ENCODE data around the gene OBP2B.
A peak's percentile ranks its signal among the peaks of the same experiment; 100 is the strongest.
"Not testable (repeated sequence)": the region's sequence is repeated elsewhere in the genome, so short reads cannot be mapped to it uniquely, and the experiment has no call there.

The OBP2B gene

GRCh38 chr9:133201424-133202144 lies 7.5 kb downstream of the OBP2B start:
- DNase-seq (ENCODE audit: low spot score): no peak

- DNase-seq (ENCODE audit: low spot score): no peak
Measured at GRCh38 chr9:133200631-133201030, 8.4 kb downstream of the OBP2B start.

GRCh38 chr9:133199648-133200321 lies 9.3 kb downstream of the OBP2B start:
- no peak for DNase-seq (ENCODE audit: low spot score)

- no peak for DNase-seq (ENCODE audit: low spot score)
Measured at GRCh38 chr9:133195029-133195428, 14.0 kb downstream of the OBP2B start.

- no peak for DNase-seq (ENCODE audit: low spot score)
Measured at GRCh38 chr9:133194597-133194996, 14.5 kb downstream of the OBP2B start.

GRCh38 chr9:133191989-133192388 lies 17.1 kb downstream of the OBP2B start:
- no peak for DNase-seq (ENCODE audit: low spot score)

GRCh38 chr9:133189826-133190225 lies 19.2 kb downstream of the OBP2B start:
- no peak for DNase-seq (ENCODE audit: low spot score)

- no peak for DNase-seq (ENCODE audit: low spot score)
Measured at GRCh38 chr9:133188843-133189180, 20.2 kb downstream of the OBP2B start.

GRCh38 chr9:133188006-133188842 lies 20.8 kb downstream of the OBP2B start:
- DNase-seq (ENCODE audit: low spot score): no peak

- no peak for DNase-seq (ENCODE audit: low spot score)
Measured at GRCh38 chr9:133187561-133188005, 21.5 kb downstream of the OBP2B start.

GRCh38 chr9:133186736-133187135 lies 22.3 kb downstream of the OBP2B start:
- no peak for DNase-seq (ENCODE audit: low spot score)

GRCh38 chr9:133184971-133185370 lies 24.1 kb downstream of the OBP2B start:
- DNase-seq (ENCODE audit: low spot score): peak; percentile 75

GRCh38 chr9:133182151-133182550 lies 26.9 kb downstream of the OBP2B start:
- DNase-seq (ENCODE audit: low spot score): no peak

GRCh38 chr9:133181561-133181960 lies 27.5 kb downstream of the OBP2B start:
- DNase-seq (ENCODE audit: low spot score): no peak

GRCh38 chr9:133180953-133181352 lies 28.1 kb downstream of the OBP2B start:
- DNase-seq (ENCODE audit: low spot score): no peak

GRCh38 chr9:133173056-133173455 lies 36.0 kb downstream of the OBP2B start:
- no peak for DNase-seq (ENCODE audit: low spot score)

GRCh38 chr9:133171161-133171961 lies 37.7 kb downstream of the OBP2B start:
- DNase-seq (ENCODE audit: low spot score): no peak

- DNase-seq (ENCODE audit: low spot score): no peak
Measured at GRCh38 chr9:133170716-133171115, 38.3 kb downstream of the OBP2B start.

- DNase-seq (ENCODE audit: low spot score): not testable (repeated sequence)
Measured at GRCh38 chr9:133169687-133170086, 39.4 kb downstream of the OBP2B start.

GRCh38 chr9:133169102-133169501 lies 39.9 kb downstream of the OBP2B start:
- no peak for DNase-seq (ENCODE audit: low spot score)

GRCh38 chr9:133168432-133168831 lies 40.6 kb downstream of the OBP2B start:
- no peak for DNase-seq (ENCODE audit: low spot score)

- no peak for DNase-seq (ENCODE audit: low spot score)
Measured at GRCh38 chr9:133167769-133168168, 41.3 kb downstream of the OBP2B start.
